ENCODE data around the gene MAGOH. TPM values are rescaled to one million over a fixed set of nuclear protein-coding genes. Genes with fewer than 3 reads are reported as not detected.

MAGOH gene
- total RNA-seq, 2 experiments from 2014 or later: 59.1 to 65.2 TPM

- ChIA-PET CTCF (interaction anchor here (0.6 to 1.2 kb wide), 2 partner anchors 22 to 761 kb away, joined by 3 read pairs; partner anchors contain the start of gene CZIB), POLR2A (interaction anchor here (1.5 kb wide), 1 partner anchor 21 kb away, joined by 5 read pairs; no protein-coding TSS in a partner anchor)
- Mint-ChIP-seq H3K4me1 (ENCODE audit: low read depth) (peaks cover 36% of the 10 kb centered on the region), H3K27me3 (no peaks in the 10 kb centered on the region), H3K27ac (peak overlapping the region; percentile 93), H3K36me3 (ENCODE audit: low read depth) (peaks cover 49% of the 10 kb centered on the region), H3K4me3 (peak overlapping the region; percentile 93), H3K9me3 (no peaks in the 10 kb centered on the region)
- intact Hi-C loops (cut with DNase I, micrococcal nuclease): loop anchor here in 1 of 2 experiments (10.0 kb wide), 2 partner anchors 183 to 1143 kb away; partner anchors contain the start of genes BTF3L4 and TXNDC12
- Histone ChIP-seq H3K9me3 (ENCODE audit: control insufficient read depth in 1 of 2, insufficient read depth in 1 of 2, low read length in 2 of 2) (no peaks in the 10 kb centered on the region), H3K36me3 (ENCODE audit: insufficient read depth, low read length) (peaks cover 26% of the 10 kb centered on the region), H3K27ac (ENCODE audit: low read depth in 1 of 2, low read length in 2 of 2) (peak overlapping the region; percentile 3 to 97), H3K27me3 (ENCODE audit: control insufficient read depth in 1 of 2, insufficient read depth in 2 of 2, low read length in 2 of 2) (no peaks in the 10 kb centered on the region), H3K4me3 (ENCODE audit: low read length) (no peak overlapping the region), H3K4me1 (ENCODE audit: insufficient read depth, low read length) (peaks cover 25% of the 10 kb centered on the region)
- TF ChIP-seq CTCF (IDR thresholded peaks at IDR 0.05): no peak
- no peak for DNase-seq
- no peak for ATAC-seq (ENCODE audit: poor library complexity)
Observed at GRCh38 chr1:53198241-53198651, 40.1 kb downstream of the MAGOH start.

- H3K27me3 Mint-ChIP-seq: no peaks in the 10 kb centered on the region
- intact Hi-C loops (cut with DNase I, micrococcal nuclease): loop anchor here (1.0 to 10.0 kb wide), 5 partner anchors 22 to 1143 kb away; partner anchors contain the start of genes BTF3L4 (in 1 of the 2), MAGOH (in 1 of the 2) and TXNDC12 (in 1 of the 2)
- Histone ChIP-seq H3K36me3 (ENCODE audit: insufficient read depth, low read length) (peaks cover 19% of the 10 kb centered on the region), H3K4me3 (ENCODE audit: low read length) (peak overlapping the region; percentile 92), H3K27me3 (ENCODE audit: control insufficient read depth in 1 of 2, insufficient read depth in 2 of 2, low read length in 2 of 2) (no peaks in the 10 kb centered on the region), H3K27ac (ENCODE audit: low read depth in 1 of 2, low read length in 2 of 2) (peak overlapping the region; percentile 93 to 97), H3K4me1 (ENCODE audit: insufficient read depth, low read length) (peaks cover 25% of the 10 kb centered on the region), H3K9me3 (ENCODE audit: control insufficient read depth in 1 of 2, insufficient read depth in 1 of 2, low read length in 2 of 2) (no peaks in the 10 kb centered on the region)
- no peaks in the 10 kb centered on the region for H3K9me3 Mint-ChIP-seq
- no peak for TF ChIP-seq CTCF (IDR thresholded peaks at IDR 0.05)
- peak overlapping the region; percentile 93 for H3K27ac Mint-ChIP-seq
- ATAC-seq (ENCODE audit: poor library complexity) (no peak), DNase-seq (no peak)
- peaks cover 42% of the 10 kb centered on the region for H3K36me3 Mint-ChIP-seq (ENCODE audit: low read depth)
- ChIA-PET CTCF (interaction anchor here (0.6 to 1.2 kb wide), 2 partner anchors 22 to 762 kb away, joined by 3 read pairs; partner anchors contain the start of gene CZIB), POLR2A (interaction anchor here (2.6 kb wide), 1 partner anchor 23 kb away, joined by 13 read pairs; the partner anchor contains the start of gene CZIB)
- peak overlapping the region; percentile 93 for H3K4me3 Mint-ChIP-seq
- peaks cover 31% of the 10 kb centered on the region for H3K4me1 Mint-ChIP-seq (ENCODE audit: low read depth)
Observed at GRCh38 chr1:53197291-53198200, 40.8 kb downstream of the MAGOH start.

- intact Hi-C loops (cut with DNase I, micrococcal nuclease): loop anchor here (1.0 to 10.0 kb wide), 6 partner anchors 23 to 1142 kb away; partner anchors contain the start of genes BTF3L4 (in 1 of the 2), CZIB (in 1 of the 2), MAGOH (in 1 of the 2) and TXNDC12 (in 1 of the 2)
Observed at GRCh38 chr1:53196485-53197290, 41.6 kb downstream of the MAGOH start, which contains the start of gene CPT2. TSS of gene CPT2 (plus strand) at chr1:53196824. CDS start at chr1:53196944, 120 bp downstream.

More at GRCh38 chr1:53196485-53197290, 41.6 kb downstream of the MAGOH start, which contains the start of gene CPT2:
- no peaks in the 10 kb centered on the region for H3K9me3 ChIP-seq (ENCODE audit: control insufficient read depth in 1 of 2, insufficient read depth in 1 of 2, low read length in 2 of 2)
- ChIA-PET CTCF (no interaction called here), POLR2A (interaction anchor here (0.9 to 2.6 kb wide), 5 partner anchors 10 to 42 kb away, joined by 3 to 13 read pairs (median 5); partner anchors contain the start of genes CZIB and MAGOH)
- H3K27ac ChIP-seq (ENCODE audit: low read depth in 1 of 2, low read length in 2 of 2): peak within 1 kb of the TSS; percentile 93 to 97
- Mint-ChIP-seq H3K27me3 (no peaks in the 10 kb centered on the region), H3K9me3 (no peaks in the 10 kb centered on the region), H3K27ac (peak within 1 kb of the TSS; percentile 93), H3K4me1 (ENCODE audit: low read depth) (peaks cover 29% of the 10 kb centered on the region), H3K4me3 (peak within 1 kb of the TSS; percentile 93), H3K36me3 (ENCODE audit: low read depth) (peaks cover 33% of the 10 kb centered on the region)
- H3K27me3 ChIP-seq (ENCODE audit: control insufficient read depth in 1 of 2, insufficient read depth in 2 of 2, low read length in 2 of 2): no peaks in the 10 kb centered on the region
- peaks cover 25% of the 10 kb centered on the region for H3K4me1 ChIP-seq (ENCODE audit: insufficient read depth, low read length)
- H3K36me3 ChIP-seq (ENCODE audit: insufficient read depth, low read length): peaks cover 11% of the 10 kb centered on the region
- ATAC-seq (ENCODE audit: poor library complexity) (peak; percentile 92), DNase-seq (peak; percentile 75 to 96 (median 89))
- peak within 1 kb of the TSS; percentile 92 for H3K4me3 ChIP-seq (ENCODE audit: low read length)
- TF ChIP-seq CTCF (IDR thresholded peaks at IDR 0.05): no peak

All from CD4-positive, alpha-beta T cell (primary cell).